ENCODE results near the gene IREB2. TPM values are rescaled to one million over a fixed set of nuclear protein-coding genes. Genes with fewer than 3 reads are reported as not detected.

The IREB2 gene
- total RNA-seq, result 97.2 and 97.6 TPM in 2 replicates
- long read RNA-seq, full-length matches to known transcripts, result 3 of 32 reads
- long read RNA-seq, partial matches to known transcripts, result 26 of 32 reads
- long read RNA-seq, other reads (novel, unspliced or antisense), result 3 of 32 reads

GRCh38 chr15:78437762-78438618 is at the start of gene IREB2:
IREB2 (plus strand) TSS chr15:78438216; CDS start chr15:78438338, 122 bp downstream.
- H3K27me3 Mint-ChIP-seq (ENCODE audit: low read depth), result peaks cover 7% of the 10 kb centered on the region
- TF ChIP-seq CTCF (conservative IDR thresholded peaks at IDR 0.05), result no peak
- peaks cover 3% of the 10 kb centered on the region for H3K36me3 Mint-ChIP-seq (ENCODE audit: low read depth)
- H3K4me1 Mint-ChIP-seq, result peaks cover 39% of the 10 kb centered on the region
- peak; percentile 97 for DNase-seq (ENCODE audit: low read depth, low spot score)
- peak within 1 kb of the TSS; percentile 99 for H3K27ac Mint-ChIP-seq (ENCODE audit: unreplicated experiment)
- H3K9me3 Mint-ChIP-seq, result no peaks in the 10 kb centered on the region
- peak within 1 kb of the TSS; percentile 96 for H3K4me3 Mint-ChIP-seq

- TF ChIP-seq CTCF (conservative IDR thresholded peaks at IDR 0.05), result no peak
- DNase-seq (ENCODE audit: low read depth, low spot score), result no peak
- H3K9me3 Mint-ChIP-seq, result no peaks in the 10 kb centered on the region
- peaks cover 13% of the 10 kb centered on the region for H3K4me1 Mint-ChIP-seq
- no peaks in the 10 kb centered on the region for H3K36me3 Mint-ChIP-seq (ENCODE audit: low read depth)
- H3K4me3 Mint-ChIP-seq, result no peak overlapping the region
- no peak overlapping the region for H3K27ac Mint-ChIP-seq (ENCODE audit: unreplicated experiment)
- peaks cover 28% of the 10 kb centered on the region for H3K27me3 Mint-ChIP-seq (ENCODE audit: low read depth)
Measured at GRCh38 chr15:78388865-78389264, 49.2 kb upstream of the IREB2 start.

- Mint-ChIP-seq H3K27ac (ENCODE audit: unreplicated experiment) (no peak overlapping the region), H3K9me3 (no peaks in the 10 kb centered on the region), H3K36me3 (ENCODE audit: low read depth) (no peaks in the 10 kb centered on the region), H3K4me1 (peaks cover 13% of the 10 kb centered on the region), H3K27me3 (ENCODE audit: low read depth) (peaks cover 28% of the 10 kb centered on the region), H3K4me3 (no peak overlapping the region)
- TF ChIP-seq CTCF (conservative IDR thresholded peaks at IDR 0.05), result no peak
- no peak for DNase-seq (ENCODE audit: low read depth, low spot score)
Measured at GRCh38 chr15:78389322-78389721, 48.7 kb upstream of the IREB2 start.

GRCh38 chr15:78389738-78390137 is 48.3 kb upstream of the IREB2 start:
- Mint-ChIP-seq H3K9me3 (no peaks in the 10 kb centered on the region), H3K4me1 (peaks cover 13% of the 10 kb centered on the region), H3K27ac (ENCODE audit: unreplicated experiment) (no peak overlapping the region), H3K36me3 (ENCODE audit: low read depth) (no peaks in the 10 kb centered on the region), H3K4me3 (no peak overlapping the region), H3K27me3 (ENCODE audit: low read depth) (peaks cover 28% of the 10 kb centered on the region)
- no peak for TF ChIP-seq CTCF (conservative IDR thresholded peaks at IDR 0.05)
- DNase-seq (ENCODE audit: low read depth, low spot score), result no peak

- Mint-ChIP-seq H3K27me3 (ENCODE audit: low read depth) (peaks cover 28% of the 10 kb centered on the region), H3K4me3 (no peak overlapping the region), H3K27ac (ENCODE audit: unreplicated experiment) (no peak overlapping the region)
Measured at GRCh38 chr15:78390242-78390641, 47.8 kb upstream of the IREB2 start.

More at GRCh38 chr15:78390242-78390641, 47.8 kb upstream of the IREB2 start:
- TF ChIP-seq CTCF (conservative IDR thresholded peaks at IDR 0.05), result no peak
- no peak for DNase-seq (ENCODE audit: low read depth, low spot score)
- peaks cover 13% of the 10 kb centered on the region for H3K4me1 Mint-ChIP-seq
- no peaks in the 10 kb centered on the region for H3K9me3 Mint-ChIP-seq
- H3K36me3 Mint-ChIP-seq (ENCODE audit: low read depth), result no peaks in the 10 kb centered on the region
